Measurements from ENCODE around the gene PPP1R14B. TPM values are rescaled to one million over a fixed set of nuclear protein-coding genes. Genes with fewer than 3 reads are reported as not detected.
A peak's percentile ranks its signal among the peaks of the same experiment; 100 is the strongest.

PPP1R14B gene
- total RNA-seq, 4 donors from 2014 or later, result 34.2 to 103 (median 83.8) TPM

- no peaks in the 10 kb centered on the region for H3K36me3 ChIP-seq
- H3K4me1 ChIP-seq, result peaks cover 45 to 64% of the 10 kb centered on the region in 2 donors
- intact Hi-C loops (cut with DNase I), result no loop called here
- no peak for TF ChIP-seq CTCF (IDR thresholded peaks at IDR 0.05)
- peak in 1 of 2 donors; percentile 75 for TF ChIP-seq POLR2A (IDR thresholded peaks at IDR 0.05)
- DNase-seq, result peak; percentile 96 to 97
- no peaks in the 10 kb centered on the region for H3K9me3 ChIP-seq
- no peaks in the 10 kb centered on the region for H3K27me3 ChIP-seq
- peak within 1 kb of the TSS; percentile 54 to 83 (median 74) for H3K4me3 ChIP-seq (replicated peaks in 1 of 3)
- WGBS, 2 donors, result 1% methylated on average over 28 to 33 of the region's 62 CpGs
- H3K27ac ChIP-seq, result peak within 1 kb of the TSS; percentile 72 to 90 (median 79)
Measured at GRCh38 chr11:64230171-64230984, 16.4 kb downstream of the PPP1R14B start, which contains the start of gene DNAJC4. Gene DNAJC4 (plus strand): TSS chr11:64230548. CDS start chr11:64230855, 307 bp downstream.

DNA sequence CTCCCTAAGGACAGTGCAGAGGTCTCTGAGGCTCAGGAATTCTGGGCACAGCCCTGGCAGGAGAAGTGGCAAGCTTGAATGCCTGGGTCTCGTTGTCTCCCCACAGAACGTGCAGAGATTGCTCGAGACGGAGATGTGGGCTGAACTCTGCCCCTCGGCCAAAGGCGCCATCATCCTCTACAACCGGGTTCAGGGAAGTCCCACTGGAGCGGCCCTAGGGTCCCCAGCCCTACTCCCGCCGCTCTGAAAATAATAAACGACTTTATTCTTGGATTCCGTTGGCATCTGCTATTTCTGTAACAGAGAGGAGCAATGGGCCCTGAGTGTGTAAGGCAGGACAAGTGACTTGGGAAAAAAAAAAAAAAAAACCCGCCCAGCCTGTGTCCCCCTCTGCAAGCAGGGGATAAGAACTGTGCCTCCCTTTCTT lies 17.0 kb downstream of the PPP1R14B start:
- H3K9me3 ChIP-seq, result no peaks in the 10 kb centered on the region
- H3K4me1 ChIP-seq, result peaks cover 47 to 65% of the 10 kb centered on the region in 2 donors
- peak overlapping the region; percentile 72 to 90 (median 79) for H3K27ac ChIP-seq
- peak overlapping the region in 1 of 3 donors; percentile 54 for H3K4me3 ChIP-seq (replicated peaks in 1 of 3)
- 26 to 40% methylated on average over 12 of the region's 13 CpGs for WGBS, 2 donors
- TF ChIP-seq POLR2A (IDR thresholded peaks at IDR 0.05) (no peak), CTCF (IDR thresholded peaks at IDR 0.05) (no peak)
- intact Hi-C loops (cut with DNase I), result no loop called here
- no peaks in the 10 kb centered on the region for H3K36me3 ChIP-seq
- no peak for DNase-seq
- no peaks in the 10 kb centered on the region for H3K27me3 ChIP-seq

GRCh38 chr11:64229090-64229743 lies 17.5 kb downstream of the PPP1R14B start:
- Histone ChIP-seq H3K4me3 (replicated peaks in 1 of 3) (no peak overlapping the region), H3K36me3 (no peaks in the 10 kb centered on the region), H3K9me3 (no peaks in the 10 kb centered on the region), H3K27ac (peak overlapping the region in 2 of 3 donors; percentile 72 to 90), H3K27me3 (no peaks in the 10 kb centered on the region), H3K4me1 (peaks cover 47 to 65% of the 10 kb centered on the region in 2 donors)
- TF ChIP-seq POLR2A (IDR thresholded peaks at IDR 0.05) (no peak), CTCF (IDR thresholded peaks at IDR 0.05) (no peak)
- intact Hi-C loops (cut with DNase I), result no loop called here
- DNase-seq, result no peak
- WGBS, 2 donors, result 90 to 93% methylated on average over 9 to 11 of the region's 12 CpGs

DNA sequence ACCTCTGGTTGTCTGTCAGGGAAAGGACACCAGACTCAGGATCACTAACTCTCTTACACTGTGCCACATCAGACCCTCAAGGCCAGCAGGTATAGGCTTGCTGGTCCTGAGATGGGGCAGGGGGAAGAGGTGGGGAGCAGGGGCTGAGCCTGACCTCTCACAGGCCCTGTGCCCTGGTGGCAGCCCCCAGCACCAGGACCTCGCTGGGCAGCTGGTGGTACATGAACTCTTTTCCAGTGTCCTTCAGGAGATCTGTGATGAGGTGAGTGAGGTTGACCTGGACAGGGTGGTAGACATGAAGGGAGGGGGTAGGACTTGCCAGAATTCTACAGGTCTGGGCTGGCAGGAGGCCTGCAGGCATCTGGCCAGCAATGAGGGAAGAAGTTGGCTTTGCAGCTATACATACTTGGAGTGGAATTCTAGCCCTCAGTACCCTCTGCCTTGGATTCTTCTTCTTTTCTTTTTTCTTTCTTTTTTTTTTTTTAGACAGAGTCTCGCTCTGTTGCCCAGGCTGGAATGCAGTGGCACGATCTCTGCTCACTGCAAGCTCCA lies 19.3 kb downstream of the PPP1R14B start:
- Histone ChIP-seq H3K4me1 (peaks cover 37 to 49% of the 10 kb centered on the region in 2 donors), H3K4me3 (replicated peaks in 1 of 3) (no peak overlapping the region)

More for the DNA sequence above, 19.3 kb downstream of the PPP1R14B start:
- H3K9me3 ChIP-seq, result no peaks in the 10 kb centered on the region
- whole genome bisulfite sequencing, 2 donors, result 63 to 70% methylated on average over 3 of the region's 3 CpGs
- H3K27me3 ChIP-seq, result no peaks in the 10 kb centered on the region
- intact Hi-C loops (cut with DNase I), result no loop called here
- DNase-seq, result no peak
- H3K36me3 ChIP-seq, result no peaks in the 10 kb centered on the region
- TF ChIP-seq CTCF (IDR thresholded peaks at IDR 0.05), result no peak
- no peak for TF ChIP-seq POLR2A (IDR thresholded peaks at IDR 0.05)
- peak overlapping the region; percentile 68 to 92 (median 87) for H3K27ac ChIP-seq

Measured in thyroid gland (tissue), 4 donors.